GM23338 (cell line): ENCODE results near the gene MAN2A2.

Experiments
- CTCF ChIP-seq, 2 experiments: fragments of 200-600 bp in 1 of 2; sonication (generic) in 1 of 2; conservative IDR thresholded peaks; 2 replicates each; pipeline versions ENCODE4 v1.5.1 to v1.6.1; 2016 to 2017; ENCODE audit warnings: antibody characterized with exemption in 2 of 2, low read depth in 2 of 2, mild to moderate bottlenecking in 2 of 2, moderate library complexity in 1 of 2
- EZH2 ChIP-seq: fragments of 200-600 bp; sonication (generic); IDR thresholded peaks from one replicate; pipeline ENCODE4 v1.8.0; 2017; ENCODE audit warnings: antibody characterized with exemption, mild to moderate bottlenecking, low read depth; ENCODE audit not compliant: unreplicated experiment
- POLR2AphosphoS5 ChIP-seq: IDR thresholded peaks from 2 replicates; pipeline ENCODE4 v1.6.1; 2016; ENCODE audit warnings: antibody characterized with exemption, low read depth

- TF ChIP-seq EZH2 = no peak
- no peak for TF ChIP-seq POLR2AphosphoS5
- no peak for TF ChIP-seq CTCF (conservative IDR thresholded peaks at IDR 0.05; ENCODE audit: low read depth in 2 of 2)
Measured at GRCh38 chr15:90882781-90883525, 20.1 kb upstream of the MAN2A2 start.
